SK-N-MC (cell line): ENCODE measurements around the gene OSBPL5.

Experiments used
- EZH2 ChIP-seq: fragments of 200-600 bp; sonication (generic); IDR thresholded peaks from one replicate; pipeline ENCODE4 v1.6.1; 2017; ENCODE audit warnings: antibody characterized with exemption
- POLR2AphosphoS5 ChIP-seq: IDR thresholded peaks from 2 replicates; pipeline ENCODE4 v1.6.1; 2012; ENCODE audit warnings: mild to moderate bottlenecking, low read depth, low read length, borderline replicate concordance

DNA sequence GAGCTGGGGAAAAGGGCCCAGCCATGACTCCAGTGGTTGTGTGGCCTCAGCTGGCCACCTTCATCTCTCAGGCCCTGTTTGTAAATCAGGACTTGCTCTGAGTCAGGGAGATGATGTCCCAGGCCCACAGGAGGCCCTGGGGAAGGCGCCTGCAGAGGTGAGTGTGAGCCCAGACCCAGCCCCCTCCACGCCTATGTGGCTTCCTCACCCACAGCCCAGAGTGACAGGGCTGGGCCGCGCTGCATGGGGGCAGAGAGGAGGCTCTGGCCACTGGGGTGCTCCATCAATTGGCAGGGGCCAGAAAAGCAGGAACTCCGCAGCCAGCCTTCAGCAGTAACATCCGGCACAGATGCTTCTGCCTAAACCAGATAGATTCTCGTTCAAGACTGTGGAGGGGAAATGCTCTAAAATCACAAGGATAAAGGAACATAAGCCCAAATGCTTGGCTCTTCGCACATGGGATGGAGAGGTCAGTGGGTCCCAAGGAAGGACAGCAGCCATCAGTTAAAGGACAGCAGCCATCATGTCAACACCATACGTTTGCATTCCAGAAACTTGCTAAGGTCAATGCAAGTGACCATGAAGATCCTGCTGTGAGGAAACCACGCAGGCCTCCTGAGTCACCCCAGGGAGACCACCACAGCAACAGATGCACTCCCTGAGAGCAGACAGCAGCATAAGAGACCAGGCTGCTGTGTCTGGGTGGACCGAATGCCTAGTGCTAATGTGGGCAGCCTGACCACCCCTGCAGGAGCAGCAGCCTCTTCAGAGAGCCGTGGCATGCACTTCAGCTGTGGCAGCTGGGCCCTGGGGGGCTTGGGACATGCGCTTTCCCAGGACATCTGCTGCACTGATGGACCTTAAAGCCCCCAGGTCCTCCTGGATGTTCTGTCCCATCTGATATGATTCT, 28.3 kb downstream of the OSBPL5 start:
- TF ChIP-seq EZH2 (no peak), POLR2AphosphoS5 (no peak)
